SK-N-SH (cell line): ENCODE data around the gene METTL15. TPM values are rescaled to one million over a fixed set of nuclear protein-coding genes. Genes with fewer than 3 reads are reported as not detected.

Experiments
- CTCF ChIA-PET: fragments of 300-600, 350-600 bp; formaldehyde crosslinking; extraction: SDS; loops from one replicate; lab custom pipeline; 2021; lab: Yijun Ruan, JAX
- POLR2A ChIA-PET: fragments of 350-600 bp; sonication (Branson Sonifier 250); formaldehyde crosslinking; extraction: SDS; loops from one replicate; lab custom pipeline; 2020; ENCODE audit warnings: antibody characterized with exemption, inconsistent platforms; lab: Yijun Ruan, JAX
- DNase-seq: peaks from one replicate; pipeline ENCODE4 v3.0.0; 2012
- H2AFZ ChIP-seq: fragments of 200-600 bp; sonication (generic); 2 replicates; pipeline ENCODE4 v1.8.1; 2016; ENCODE audit warnings: antibody characterized with exemption, mild to moderate bottlenecking, low read depth
- H3F3A ChIP-seq: fragments of 200-600 bp; sonication (generic); replicated peaks from 2 replicates; pipeline ENCODE3; 2016; ENCODE audit warnings: antibody characterized with exemption, mild to moderate bottlenecking; ENCODE audit not compliant: insufficient read depth
- H3K27ac ChIP-seq, 2 experiments: fragments of 200-500 bp in 1 of 2; fragments of 200-600 bp in 1 of 2; sonication (Bioruptor generic) in 1 of 2; sonication (generic), shearing (Covaris generic) in 1 of 2; 2 replicates each; pipeline versions ENCODE4 v1.5.1 to v1.6.1; 2014 to 2016; ENCODE audit warnings: low read depth in 2 of 2, inconsistent platforms in 1 of 2, low read length in 1 of 2, mild to moderate bottlenecking in 1 of 2, mixed read lengths in 1 of 2
- H3K27me3 ChIP-seq: fragments of 200-600 bp; sonication (generic), shearing (Covaris generic); 2 replicates; pipeline ENCODE4 v1.6.1; 2016; ENCODE audit warnings: mixed run types; ENCODE audit not compliant: insufficient read depth
- H3K36me3 ChIP-seq, 2 experiments: fragments of 200-500 bp in 1 of 2; fragments of 200-600 bp in 1 of 2; sonication (Bioruptor generic) in 1 of 2; sonication (generic) in 1 of 2; replicated peaks in 1 of 2; 2 replicates each; pipeline versions ENCODE3 to v1.5.1; 2014 to 2016; ENCODE audit warnings: low read length in 1 of 2, mild to moderate bottlenecking in 1 of 2; ENCODE audit not compliant: insufficient read depth in 2 of 2, control insufficient read depth in 1 of 2
- H3K4me1 ChIP-seq, 2 experiments: fragments of 200-500 bp in 1 of 2; fragments of 200-600 bp in 1 of 2; sonication (Bioruptor generic) in 1 of 2; sonication (generic), shearing (Covaris generic) in 1 of 2; 2 replicates each; pipeline versions ENCODE4 v1.5.1 to v1.6.1; 2014 to 2016; ENCODE audit warnings: low read depth in 1 of 2, low read length in 1 of 2, mixed run types in 1 of 2; ENCODE audit not compliant: insufficient read depth in 2 of 2, control insufficient read depth in 1 of 2
- H3K4me2 ChIP-seq: fragments of 200-600 bp; sonication (generic), shearing (Covaris generic); 2 replicates; pipeline ENCODE4 v1.6.1; 2017; ENCODE audit warnings: mixed run types
- H3K4me3 ChIP-seq, 2 experiments: fragments of 200-500 bp in 1 of 2; fragments of 200-600 bp in 1 of 2; sonication (Bioruptor generic) in 1 of 2; sonication (generic), shearing (Covaris generic) in 1 of 2; 2 replicates each; pipeline versions ENCODE4 v1.5.1 to v1.8.1; 2014 to 2016; ENCODE audit warnings: low read depth in 2 of 2, inconsistent platforms in 1 of 2, low read length in 1 of 2, mild to moderate bottlenecking in 1 of 2, mixed read lengths in 1 of 2, moderate library complexity in 1 of 2
- H3K79me2 ChIP-seq: fragments of 200-600 bp; sonication (generic); 2 replicates; pipeline ENCODE4 v1.8.1; 2017; ENCODE audit warnings: mild to moderate bottlenecking; ENCODE audit not compliant: insufficient read depth
- H3K9ac ChIP-seq: fragments of 200-600 bp; sonication (generic); 2 replicates; pipeline ENCODE4 v1.6.1; 2017; ENCODE audit warnings: mixed run types
- H3K9me2 ChIP-seq: fragments of 200-600 bp; sonication (generic); 2 replicates; pipeline ENCODE4 v1.6.1; 2017; ENCODE audit warnings: mixed run types
- H3K9me3 ChIP-seq: fragments of 200-600 bp; sonication (generic); 2 replicates; pipeline ENCODE4 v1.6.1; 2017; ENCODE audit warnings: mixed run types, mild to moderate bottlenecking, moderate library complexity
- H4K20me1 ChIP-seq: fragments of 200-600 bp; sonication (generic); 2 replicates; pipeline ENCODE4 v1.6.1; 2017; ENCODE audit warnings: mild to moderate bottlenecking, mixed run types; ENCODE audit not compliant: insufficient read depth
- CHD2 ChIP-seq: fragments of 150-350 bp; IDR thresholded peaks from 2 replicates; pipeline ENCODE4 v1.6.1; 2018; ENCODE audit warnings: low read length; ENCODE audit not compliant: partially characterized antibody
- ELF1 ChIP-seq: IDR thresholded peaks from 2 replicates; pipeline ENCODE4 v1.4.0; 2012
- EP300 ChIP-seq, 2 experiments: IDR thresholded peaks; 2 replicates each; pipeline versions ENCODE4 v1.4.0 to v1.6.1; 2012; ENCODE audit warnings: borderline replicate concordance in 1 of 2, low read depth in 1 of 2, low read length in 1 of 2
- EZH2phosphoT487 ChIP-seq: fragments of 200-600 bp; sonication (generic); IDR thresholded peaks from 2 replicates; pipeline ENCODE4 v1.6.1; 2017; ENCODE audit warnings: low read depth, mixed run types, mild to moderate bottlenecking, antibody characterized with exemption, moderate library complexity, borderline replicate concordance
- FOSL2 ChIP-seq: IDR thresholded peaks from 2 replicates; pipeline ENCODE4 v1.4.0; 2012; ENCODE audit warnings: low read depth, mild to moderate bottlenecking, moderate library complexity, borderline replicate concordance
- FOXJ3 ChIP-seq: sonication (generic); formaldehyde crosslinking; IDR thresholded peaks from 2 replicates; pipeline ENCODE4 v1.5.1; 2020; ENCODE audit warnings: mild to moderate bottlenecking, missing genetic modification reagents
- GABPA ChIP-seq: IDR thresholded peaks from 2 replicates; pipeline ENCODE4 v1.4.0; 2012; ENCODE audit warnings: low read depth, mild to moderate bottlenecking
- GATA2 ChIP-seq: sonication (generic); formaldehyde crosslinking; IDR thresholded peaks from 2 replicates; pipeline ENCODE4 v1.5.0; 2020; ENCODE audit warnings: mild to moderate bottlenecking, missing genetic modification reagents
- JUND ChIP-seq: IDR thresholded peaks from 2 replicates; pipeline ENCODE4 v1.4.0; 2012
- MEF2A ChIP-seq: IDR thresholded peaks from 2 replicates; pipeline ENCODE4 v1.4.0; 2012; ENCODE audit warnings: low read depth, borderline replicate concordance
- NFIC ChIP-seq: IDR thresholded peaks from 2 replicates; pipeline ENCODE4 v1.4.0; 2012; ENCODE audit warnings: borderline replicate concordance
- POLR2AphosphoS5 ChIP-seq: IDR thresholded peaks from 2 replicates; pipeline ENCODE4 v1.6.1; 2012; ENCODE audit warnings: low read depth, low read length
- RAD21 ChIP-seq: IDR thresholded peaks from 2 replicates; pipeline ENCODE4 v1.6.1; 2012; ENCODE audit warnings: mild to moderate bottlenecking, low read length
- RCOR1 ChIP-seq: fragments of 150-350 bp; IDR thresholded peaks from 2 replicates; pipeline ENCODE4 v1.6.1; 2017; ENCODE audit warnings: antibody characterized with exemption, low read length
- TCF12 ChIP-seq: IDR thresholded peaks from 2 replicates; pipeline ENCODE4 v1.4.0; 2012
- YY1 ChIP-seq: IDR thresholded peaks from 2 replicates; pipeline ENCODE4 v1.4.0; 2012; ENCODE audit warnings: low read depth, mild to moderate bottlenecking
- WGBS: methylation state at CpG from one replicate; pipeline ENCODE4 v1.1.6; 2017; ENCODE audit warnings: low lambda C conversion rate; 5-methylcytosine and 5-hydroxymethylcytosine counted together
- polyA plus RNA-seq, 3 experiments: library from polyadenylated mRNA; depleted of rRNA; stranded (reverse); fragments of >200 nt; gene quantifications; 2 replicates each; pipeline ENCODE4 v1.2.3, GENCODE V29; 2012
- TF ChIP-seq, protein P1 (sequence below): IDR thresholded peaks from 2 replicates; pipeline ENCODE4 v1.6.1; 2012; ENCODE audit warnings: mild to moderate bottlenecking, low read depth, low read length, moderate library complexity
- TF ChIP-seq, protein P2 (sequence below): IDR thresholded peaks from 2 replicates; pipeline ENCODE4 v1.4.0; 2012; ENCODE audit warnings: low read depth
- TF ChIP-seq, protein P3 (sequence below): IDR thresholded peaks from 2 replicates; pipeline ENCODE4; 2012

The METTL15 gene
- polyA plus RNA-seq, 1 of the 3 experiments (the other 2 are of a cell fraction), result 4.7 TPM

DNA sequence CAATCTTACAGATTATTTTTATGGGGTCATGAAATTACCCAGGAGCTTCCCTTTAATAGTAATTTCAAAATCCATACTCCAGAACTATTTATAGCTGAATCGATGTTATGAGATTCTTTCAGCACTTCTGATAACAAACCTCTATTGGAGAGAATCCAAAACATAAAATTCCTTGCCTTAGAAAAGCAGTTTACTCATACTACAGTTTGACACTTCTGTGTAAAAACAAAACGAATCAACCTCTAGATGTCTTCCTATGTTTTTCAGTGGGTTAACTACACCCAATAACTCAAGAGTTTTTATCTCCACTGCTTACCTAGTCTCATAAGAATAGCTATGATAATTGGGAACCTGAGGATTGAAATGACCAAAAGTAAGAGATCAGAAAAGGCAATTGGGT, 35.9 kb upstream of the METTL15 start:
- Histone ChIP-seq H3K36me3 (peaks cover 16 to 28% of the 10 kb centered on the region in 2 experiments), H3K4me3 (no peak overlapping the region), H3K4me1 (peaks cover 0 to 8% of the 10 kb centered on the region in 2 experiments; a peak in 3 of 4 replicates), H3K27me3 (no peaks in the 10 kb centered on the region), H4K20me1 (no peaks in the 10 kb centered on the region), H2AFZ (no peak overlapping the region), H3K79me2 (0 out of 2 replicates have a peak, but pooled peaks cover 4% of the 10 kb centered on the region), H3F3A (peaks cover 4% of the 10 kb centered on the region), H3K4me2 (no peak overlapping the region), H3K9me3 (no peaks in the 10 kb centered on the region), H3K9me2 (no peaks in the 10 kb centered on the region), H3K27ac (peak overlapping the region in 1 of 2 experiments; percentile 4; a peak in 1 of 4 replicates), H3K9ac (no peak overlapping the region)
- DNase-seq, result no peak
- CTCF ChIA-PET, result interaction anchor here (1.1 kb wide), 1 partner anchor 73 kb away, joined by 3 read pairs; no protein-coding TSS in a partner anchor
- no peak for TF ChIP-seq FOSL2
- TF ChIP-seq, protein P1, sequence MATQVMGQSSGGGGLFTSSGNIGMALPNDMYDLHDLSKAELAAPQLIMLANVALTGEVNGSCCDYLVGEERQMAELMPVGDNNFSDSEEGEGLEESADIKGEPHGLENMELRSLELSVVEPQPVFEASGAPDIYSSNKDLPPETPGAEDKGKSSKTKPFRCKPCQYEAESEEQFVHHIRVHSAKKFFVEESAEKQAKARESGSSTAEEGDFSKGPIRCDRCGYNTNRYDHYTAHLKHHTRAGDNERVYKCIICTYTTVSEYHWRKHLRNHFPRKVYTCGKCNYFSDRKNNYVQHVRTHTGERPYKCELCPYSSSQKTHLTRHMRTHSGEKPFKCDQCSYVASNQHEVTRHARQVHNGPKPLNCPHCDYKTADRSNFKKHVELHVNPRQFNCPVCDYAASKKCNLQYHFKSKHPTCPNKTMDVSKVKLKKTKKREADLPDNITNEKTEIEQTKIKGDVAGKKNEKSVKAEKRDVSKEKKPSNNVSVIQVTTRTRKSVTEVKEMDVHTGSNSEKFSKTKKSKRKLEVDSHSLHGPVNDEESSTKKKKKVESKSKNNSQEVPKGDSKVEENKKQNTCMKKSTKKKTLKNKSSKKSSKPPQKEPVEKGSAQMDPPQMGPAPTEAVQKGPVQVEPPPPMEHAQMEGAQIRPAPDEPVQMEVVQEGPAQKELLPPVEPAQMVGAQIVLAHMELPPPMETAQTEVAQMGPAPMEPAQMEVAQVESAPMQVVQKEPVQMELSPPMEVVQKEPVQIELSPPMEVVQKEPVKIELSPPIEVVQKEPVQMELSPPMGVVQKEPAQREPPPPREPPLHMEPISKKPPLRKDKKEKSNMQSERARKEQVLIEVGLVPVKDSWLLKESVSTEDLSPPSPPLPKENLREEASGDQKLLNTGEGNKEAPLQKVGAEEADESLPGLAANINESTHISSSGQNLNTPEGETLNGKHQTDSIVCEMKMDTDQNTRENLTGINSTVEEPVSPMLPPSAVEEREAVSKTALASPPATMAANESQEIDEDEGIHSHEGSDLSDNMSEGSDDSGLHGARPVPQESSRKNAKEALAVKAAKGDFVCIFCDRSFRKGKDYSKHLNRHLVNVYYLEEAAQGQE, result no peak
- TF ChIP-seq NFIC, result 0 out of 2 replicates have a peak, but pooled peaks have one; percentile 21
- TF ChIP-seq MEF2A, result no peak
- 63% methylated on average over 2 of the region's 2 CpGs for WGBS
- POLR2A ChIA-PET, result no interaction called here

DNA sequence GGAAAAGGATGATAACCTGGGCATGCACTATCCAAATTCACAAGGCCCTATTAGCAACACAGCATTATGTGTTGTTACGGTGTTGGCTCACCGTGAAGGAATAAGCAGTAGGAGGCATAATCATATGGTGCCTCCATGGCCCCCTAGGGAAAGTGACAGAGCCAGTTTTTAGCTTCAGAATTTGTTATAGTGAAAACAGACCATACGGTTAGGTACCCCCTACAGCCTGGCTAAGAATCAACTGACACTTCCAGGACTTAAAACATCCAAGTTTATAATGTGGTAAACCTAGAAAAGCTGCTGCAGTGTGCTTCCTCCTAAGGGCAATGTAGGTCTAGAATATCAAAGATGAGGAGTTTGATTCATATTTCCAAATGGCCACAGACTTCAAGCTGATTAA, 30.7 kb upstream of the METTL15 start:
- no peak for DNase-seq
- H2AFZ ChIP-seq, result no peak overlapping the region

DNA sequence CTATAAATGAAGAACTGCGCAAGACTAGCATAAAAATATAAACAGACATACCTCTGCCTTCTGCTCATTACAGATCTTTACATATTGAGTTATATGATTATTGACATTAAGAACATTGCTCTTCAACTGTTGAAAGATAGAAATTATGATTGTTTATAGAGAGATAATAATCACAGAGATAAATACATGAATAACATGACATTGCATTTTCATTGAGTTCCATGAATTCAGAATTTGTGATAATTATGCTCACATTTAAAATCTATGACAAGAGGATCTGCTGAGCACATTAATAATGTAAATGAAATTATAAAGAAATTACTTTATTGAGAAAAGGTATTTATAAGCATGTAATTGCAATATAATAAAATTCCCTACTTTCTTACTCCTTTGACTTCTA, 25.1 kb upstream of the METTL15 start:
- Histone ChIP-seq H3K36me3 (peaks cover 21 to 73% of the 10 kb centered on the region in 2 experiments), H2AFZ (no peak overlapping the region), H3K9ac (no peak overlapping the region), H3K27ac (no peak overlapping the region), H3K4me1 (peaks cover 0 to 13% of the 10 kb centered on the region in 2 experiments; a peak in 1 of 4 replicates), H3K79me2 (peaks cover 15% of the 10 kb centered on the region; the same call in 1 of the 2 replicates), H3K9me3 (no peaks in the 10 kb centered on the region; the same call in 1 of the 2 replicates), H3F3A (peaks cover 32% of the 10 kb centered on the region), H3K9me2 (no peaks in the 10 kb centered on the region), H3K4me2 (no peak overlapping the region), H3K27me3 (no peaks in the 10 kb centered on the region), H4K20me1 (no peaks in the 10 kb centered on the region), H3K4me3 (no peak overlapping the region)
- ChIA-PET CTCF (interaction anchor here (1.2 kb wide), 1 partner anchor 384 kb away, joined by 4 read pairs; no protein-coding TSS in a partner anchor), POLR2A (no interaction called here)
- DNase-seq, result no peak
- WGBS, result 100% methylated on average over 1 of the region's 1 CpG
- TF ChIP-seq, protein P2, sequence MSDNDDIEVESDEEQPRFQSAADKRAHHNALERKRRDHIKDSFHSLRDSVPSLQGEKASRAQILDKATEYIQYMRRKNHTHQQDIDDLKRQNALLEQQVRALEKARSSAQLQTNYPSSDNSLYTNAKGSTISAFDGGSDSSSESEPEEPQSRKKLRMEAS, result no peak
- TF ChIP-seq MEF2A (no peak), EZH2phosphoT487 (no peak), YY1 (no peak), JUND (no peak), RCOR1 (no peak), FOXJ3 (CRISPR knock-in tag) (no peak), GATA2 (CRISPR knock-in tag) (no peak), POLR2AphosphoS5 (no peak), GABPA (no peak), ELF1 (no peak)
- TF ChIP-seq, protein P3, sequence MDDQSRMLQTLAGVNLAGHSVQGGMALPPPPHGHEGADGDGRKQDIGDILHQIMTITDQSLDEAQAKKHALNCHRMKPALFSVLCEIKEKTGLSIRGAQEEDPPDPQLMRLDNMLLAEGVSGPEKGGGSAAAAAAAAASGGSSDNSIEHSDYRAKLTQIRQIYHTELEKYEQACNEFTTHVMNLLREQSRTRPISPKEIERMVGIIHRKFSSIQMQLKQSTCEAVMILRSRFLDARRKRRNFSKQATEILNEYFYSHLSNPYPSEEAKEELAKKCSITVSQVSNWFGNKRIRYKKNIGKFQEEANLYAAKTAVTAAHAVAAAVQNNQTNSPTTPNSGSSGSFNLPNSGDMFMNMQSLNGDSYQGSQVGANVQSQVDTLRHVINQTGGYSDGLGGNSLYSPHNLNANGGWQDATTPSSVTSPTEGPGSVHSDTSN, result no peak

More for the DNA sequence above, 30.7 kb upstream of the METTL15 start:
- Histone ChIP-seq H3K4me1 (peaks cover 0 to 14% of the 10 kb centered on the region in 2 experiments; a peak in 3 of 4 replicates), H3K27me3 (no peaks in the 10 kb centered on the region), H3K4me3 (no peak overlapping the region), H3K79me2 (no peaks in the 10 kb centered on the region), H4K20me1 (no peaks in the 10 kb centered on the region), H3K9me2 (no peaks in the 10 kb centered on the region), H3K27ac (no peak overlapping the region), H3F3A (peaks cover 7% of the 10 kb centered on the region), H3K36me3 (peaks cover 29 to 49% of the 10 kb centered on the region in 2 experiments), H3K9ac (no peak overlapping the region), H3K4me2 (no peak overlapping the region), H3K9me3 (no peaks in the 10 kb centered on the region)
- POLR2A ChIA-PET, result no interaction called here
- 90% methylated on average over 3 of the region's 3 CpGs for WGBS
- CTCF ChIA-PET, result interaction anchor here (0.8 kb wide), 1 partner anchor 379 kb away, joined by 3 read pairs; no protein-coding TSS in a partner anchor
- TF ChIP-seq RAD21 (no peak), TCF12 (no peak), GABPA (no peak), CHD2 (no peak), EP300 (IDR thresholded peaks at IDR 0.05; ENCODE audit: borderline replicate concordance in 1 of 2, low read depth in 1 of 2, low read length in 1 of 2) (no peak)
